NB4 (cell line): ENCODE data around the gene KIAA1586.
A peak's percentile ranks its signal among the peaks of the same experiment; 100 is the strongest.

Experiments used
- DNase-seq: peaks from one replicate; pipeline ENCODE4 v3.0.0; 2010; ENCODE audit warnings: low read depth
- H3K4me3 ChIP-seq: one replicate; pipeline ENCODE4 v1.5.1; 2011; ENCODE audit warnings: mild to moderate bottlenecking, low read depth, low read length, moderate library complexity
- MYC ChIP-seq: IDR thresholded peaks from 2 replicates; pipeline ENCODE4 v1.6.1; 2011; ENCODE audit warnings: low read depth, low read length
- POLR2A ChIP-seq: IDR thresholded peaks from 2 replicates; pipeline ENCODE4 v1.6.1; 2011; ENCODE audit warnings: mild to moderate bottlenecking; ENCODE audit not compliant: insufficient read length; ENCODE audit errors: extremely low read depth
- TF ChIP-seq, protein P1 (sequence below): IDR thresholded peaks from 2 replicates; pipeline ENCODE4 v1.6.1; 2011; ENCODE audit warnings: low read depth, low read length
- TF ChIP-seq, protein P2 (sequence below): IDR thresholded peaks from one replicate; pipeline ENCODE4 v1.5.1; 2012; ENCODE audit warnings: low read depth, low read length

The KIAA1586 gene

DNA sequence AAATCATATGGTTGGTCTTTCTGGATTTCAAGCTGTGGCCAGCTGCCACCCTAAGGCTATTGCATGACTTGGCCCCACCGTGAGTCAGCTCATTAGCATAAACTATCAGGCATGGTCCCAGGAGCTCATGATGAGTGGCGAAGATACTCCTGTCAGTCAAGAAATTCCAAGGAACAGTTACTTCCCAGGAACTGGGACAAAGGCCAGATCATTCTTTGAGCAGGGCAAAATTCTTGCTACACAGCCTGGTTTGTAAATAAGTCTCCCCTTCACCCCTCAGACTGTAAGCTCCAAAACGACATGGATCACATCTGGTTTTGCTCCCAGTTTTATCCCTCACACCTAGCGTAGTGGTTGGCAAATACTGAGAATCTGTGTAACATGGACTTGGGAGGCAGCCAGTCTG lies 33.0 kb upstream of the KIAA1586 start:
- TF ChIP-seq, protein P1, sequence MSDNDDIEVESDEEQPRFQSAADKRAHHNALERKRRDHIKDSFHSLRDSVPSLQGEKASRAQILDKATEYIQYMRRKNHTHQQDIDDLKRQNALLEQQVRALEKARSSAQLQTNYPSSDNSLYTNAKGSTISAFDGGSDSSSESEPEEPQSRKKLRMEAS = no peak
- TF ChIP-seq MYC = no peak
- TF ChIP-seq, protein P2, sequence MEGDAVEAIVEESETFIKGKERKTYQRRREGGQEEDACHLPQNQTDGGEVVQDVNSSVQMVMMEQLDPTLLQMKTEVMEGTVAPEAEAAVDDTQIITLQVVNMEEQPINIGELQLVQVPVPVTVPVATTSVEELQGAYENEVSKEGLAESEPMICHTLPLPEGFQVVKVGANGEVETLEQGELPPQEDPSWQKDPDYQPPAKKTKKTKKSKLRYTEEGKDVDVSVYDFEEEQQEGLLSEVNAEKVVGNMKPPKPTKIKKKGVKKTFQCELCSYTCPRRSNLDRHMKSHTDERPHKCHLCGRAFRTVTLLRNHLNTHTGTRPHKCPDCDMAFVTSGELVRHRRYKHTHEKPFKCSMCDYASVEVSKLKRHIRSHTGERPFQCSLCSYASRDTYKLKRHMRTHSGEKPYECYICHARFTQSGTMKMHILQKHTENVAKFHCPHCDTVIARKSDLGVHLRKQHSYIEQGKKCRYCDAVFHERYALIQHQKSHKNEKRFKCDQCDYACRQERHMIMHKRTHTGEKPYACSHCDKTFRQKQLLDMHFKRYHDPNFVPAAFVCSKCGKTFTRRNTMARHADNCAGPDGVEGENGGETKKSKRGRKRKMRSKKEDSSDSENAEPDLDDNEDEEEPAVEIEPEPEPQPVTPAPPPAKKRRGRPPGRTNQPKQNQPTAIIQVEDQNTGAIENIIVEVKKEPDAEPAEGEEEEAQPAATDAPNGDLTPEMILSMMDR = no peak
- TF ChIP-seq POLR2A = no peak
- DNase-seq = no peak
- no peak overlapping the region for H3K4me3 ChIP-seq

DNA sequence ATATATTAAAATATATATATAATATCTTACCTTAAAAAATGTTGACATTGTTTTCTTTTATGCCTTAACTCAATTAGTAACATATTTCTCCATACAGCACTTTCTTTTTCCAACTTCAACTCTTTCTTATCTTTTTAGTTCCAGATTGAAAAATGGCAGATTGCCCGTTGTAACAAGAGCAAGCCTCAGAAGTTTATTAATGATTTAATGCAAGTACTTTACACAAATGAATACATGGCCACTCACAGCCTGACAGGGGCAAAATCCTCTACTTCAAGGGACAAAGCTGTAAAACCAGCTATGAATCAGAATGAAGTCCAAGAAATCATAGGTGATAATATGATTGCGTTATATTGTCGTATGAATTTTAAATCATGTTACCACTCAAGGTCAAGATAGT lies 29.4 kb upstream of the KIAA1586 start:
- no peak for DNase-seq
- TF ChIP-seq POLR2A (no peak), MYC (no peak)
- TF ChIP-seq, protein P2 = no peak
- TF ChIP-seq, protein P1 = no peak
- no peak overlapping the region for H3K4me3 ChIP-seq

DNA sequence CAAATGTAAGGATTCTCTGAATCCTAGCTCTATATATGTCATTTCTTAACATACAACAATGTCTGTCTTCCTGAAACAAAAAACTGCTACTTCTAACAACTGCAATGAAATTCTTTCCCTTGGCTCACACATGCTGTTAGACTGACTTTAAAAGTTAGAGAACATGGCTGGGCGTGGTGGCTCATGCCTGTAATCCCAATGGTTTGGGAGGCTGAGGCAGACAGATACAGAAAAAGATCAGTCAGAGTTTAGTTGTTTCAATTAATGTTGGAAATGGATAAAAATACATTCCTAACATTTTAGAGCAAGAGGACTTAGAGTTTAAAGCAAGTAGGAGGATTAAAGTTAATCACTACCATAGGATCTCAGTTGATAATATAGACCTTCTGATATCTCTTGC lies 28.7 kb upstream of the KIAA1586 start:
- H3K4me3 ChIP-seq = no peak overlapping the region
- DNase-seq = no peak
- TF ChIP-seq, protein P2 = no peak
- TF ChIP-seq POLR2A (no peak), MYC (no peak)
- TF ChIP-seq, protein P1 = no peak

DNA sequence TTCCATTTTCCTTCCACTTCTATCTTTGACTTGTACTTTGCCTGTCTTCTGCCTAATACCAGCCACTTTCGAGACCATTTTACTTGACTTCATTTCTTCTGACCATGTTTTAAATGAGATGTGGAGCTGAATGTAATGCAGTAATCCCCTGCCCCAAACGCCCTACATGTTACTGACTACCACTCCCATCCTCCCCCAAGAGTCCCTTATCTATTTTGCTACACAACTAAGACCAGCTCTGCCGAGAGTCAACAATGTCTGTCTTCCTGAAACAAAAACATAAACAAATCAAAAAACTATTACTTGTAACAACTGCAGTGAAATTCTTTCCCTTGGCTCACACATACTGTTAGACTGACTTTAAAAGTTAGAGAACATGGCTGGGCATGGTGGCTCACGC lies 27.1 kb upstream of the KIAA1586 start:
- H3K4me3 ChIP-seq = no peak overlapping the region
- TF ChIP-seq POLR2A = no peak
- TF ChIP-seq MYC = no peak
- TF ChIP-seq, protein P1 = no peak
- TF ChIP-seq, protein P2 = no peak
- DNase-seq = no peak

DNA sequence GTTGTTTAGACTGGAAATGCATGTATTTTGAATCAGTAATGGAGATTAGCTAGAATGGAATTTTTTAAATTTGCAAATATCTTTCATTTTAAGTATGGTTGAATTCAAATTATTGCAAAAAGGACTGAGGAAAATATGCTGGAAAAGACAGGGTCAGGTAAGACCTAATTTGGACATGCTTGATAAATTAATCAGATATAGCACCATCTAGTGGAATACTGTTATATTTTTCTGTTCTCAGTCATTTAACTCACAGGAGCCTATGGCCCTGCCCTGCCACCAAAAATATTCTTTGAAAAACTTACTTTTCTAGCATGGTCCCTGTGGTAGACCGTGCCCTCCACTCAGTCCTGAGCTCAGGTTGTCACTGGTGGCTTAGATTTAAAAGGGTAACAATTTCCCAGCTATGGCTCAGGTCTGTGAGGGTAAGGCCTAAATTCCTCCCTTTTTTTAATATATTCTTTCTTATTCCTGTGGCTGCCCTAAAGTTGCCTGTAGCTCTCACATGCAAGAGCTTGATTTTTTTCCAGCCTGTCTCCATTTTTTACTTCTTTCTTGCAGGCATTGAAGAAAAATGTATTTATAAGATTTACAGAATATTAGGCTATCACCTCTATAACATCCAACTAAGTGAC lies 25.3 kb upstream of the KIAA1586 start:
- DNase-seq = peak; percentile 70
- TF ChIP-seq, protein P1 = no peak
- TF ChIP-seq, protein P2 = peak; percentile 35
- no peak overlapping the region for H3K4me3 ChIP-seq

DNA sequence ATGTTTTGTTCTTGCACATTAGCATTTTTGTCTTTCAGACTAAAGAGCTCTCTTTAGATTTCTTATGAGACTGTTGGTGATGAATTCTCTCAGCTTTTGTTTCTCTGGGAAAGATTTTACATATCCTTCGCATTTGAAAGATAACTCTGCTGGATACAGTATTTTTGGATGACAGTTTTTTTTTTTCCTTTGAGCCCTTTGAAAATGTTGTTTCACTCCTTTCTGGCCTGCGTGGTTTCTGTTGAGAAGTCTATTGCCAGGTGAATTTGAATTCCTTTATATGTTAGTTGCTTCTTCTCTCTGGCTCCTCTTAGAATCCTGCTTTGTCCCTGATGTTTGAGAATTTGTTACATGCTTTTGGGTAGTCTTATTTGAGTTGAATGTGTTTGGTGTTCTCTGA lies 22.2 kb upstream of the KIAA1586 start:
- TF ChIP-seq, protein P1 = no peak
- TF ChIP-seq, protein P2 = no peak
- no peak for TF ChIP-seq POLR2A
- DNase-seq = no peak
- no peak overlapping the region for H3K4me3 ChIP-seq
